Upper lobe of left lung (tissue), 6 donors: ENCODE results near the gene BMPR1B. TPM values are rescaled to one million over a fixed set of nuclear protein-coding genes. Genes with fewer than 3 reads are reported as not detected.

ENCODE experiments used
- ATAC-seq, 2 donors: fragments of 200-7000 bp; cut with Tn5 transposase; one replicate each; pipeline ENCODE4 v1.9.1; 2022; ENCODE audit warnings: mild to moderate bottlenecking in 2 of 2, moderate library complexity in 2 of 2; ENCODE audit not compliant: low FRiP score in 2 of 2
- DNase-seq, 2 donors: peaks; one replicate each; pipeline ENCODE4 v3.0.0-alpha.2; 2019 to 2020
- H3K27ac ChIP-seq, 4 donors: fragments of 200-600 bp; sonication (generic); one replicate each; pipeline ENCODE4 v1.5.1; 2016 to 2019
- H3K27me3 ChIP-seq, 4 donors: fragments of 200-600 bp; sonication (generic); one replicate each; pipeline ENCODE4 v1.5.1; 2017 to 2019
- H3K36me3 ChIP-seq, 4 donors: fragments of 200-600 bp; sonication (generic); one replicate each; pipeline ENCODE4 v1.5.1; 2016 to 2019
- H3K4me1 ChIP-seq, 4 donors: fragments of 200-600 bp; sonication (generic); one replicate each; pipeline ENCODE4 v1.5.1; 2018 to 2019
- H3K4me3 ChIP-seq, 4 donors: fragments of 200-600 bp; sonication (generic); one replicate each; pipeline ENCODE4 v1.5.1; 2017 to 2019; ENCODE audit warnings: mild to moderate bottlenecking in 2 of 4, moderate library complexity in 1 of 4
- H3K9me3 ChIP-seq, 4 donors: fragments of 200-600 bp; sonication (generic); one replicate each; pipeline ENCODE4 v1.5.1; 2018 to 2019
- EP300 ChIP-seq, 4 donors: sonication (generic); formaldehyde crosslinking; IDR thresholded peaks; one replicate each; pipeline ENCODE4 v1.5.1; 2017; ENCODE audit warnings: antibody characterized with exemption in 4 of 4, control low read depth in 2 of 4
- POLR2A ChIP-seq, 4 donors: fragments of 450-650 bp; IDR thresholded peaks; one replicate each; pipeline ENCODE4 v1.5.1; 2016 to 2017; ENCODE audit warnings: antibody characterized with exemption in 4 of 4, mild to moderate bottlenecking in 2 of 4
- POLR2AphosphoS5 ChIP-seq, 2 donors: sonication (generic); formaldehyde crosslinking; IDR thresholded peaks; one replicate each; pipeline ENCODE4 v1.5.1; 2017; ENCODE audit warnings: antibody characterized with exemption in 2 of 2
- WGBS, 2 donors: methylation state at CpG; one replicate each; pipeline ENCODE4 v1.1.5; 2017 to 2018; 5-methylcytosine and 5-hydroxymethylcytosine counted together
- total RNA-seq, 6 donors: library from RNA; depleted of rRNA in 4 of 6; stranded (reverse); fragments of >200 nt in 4 of 6; gene quantifications; one replicate each; pipeline versions ENCODE4 v1.1.0 to v1.2.1, GENCODE V29; 2016 to 2021
- TF ChIP-seq, protein P1 (sequence below), 6 experiments: fragments of 450-650 bp in 4 of 6; fragments of 200-600 bp in 2 of 6; sonication (generic) in 2 of 6; IDR thresholded peaks; one replicate each; pipeline ENCODE4 v1.5.1; 2016 to 2019; ENCODE audit warnings: antibody characterized with exemption in 6 of 6
- donor health status: DM: no; HTN: no; CAD: no; lungs with moderate emphysema.
- donor health status: DM: no; HTN: yes; CAD: no; lungs with severe emphysema.

The BMPR1B gene
- total RNA-seq, 6 donors from 2014 or later: 0.78 to 7.7 (median 3.5) TPM

DNA sequence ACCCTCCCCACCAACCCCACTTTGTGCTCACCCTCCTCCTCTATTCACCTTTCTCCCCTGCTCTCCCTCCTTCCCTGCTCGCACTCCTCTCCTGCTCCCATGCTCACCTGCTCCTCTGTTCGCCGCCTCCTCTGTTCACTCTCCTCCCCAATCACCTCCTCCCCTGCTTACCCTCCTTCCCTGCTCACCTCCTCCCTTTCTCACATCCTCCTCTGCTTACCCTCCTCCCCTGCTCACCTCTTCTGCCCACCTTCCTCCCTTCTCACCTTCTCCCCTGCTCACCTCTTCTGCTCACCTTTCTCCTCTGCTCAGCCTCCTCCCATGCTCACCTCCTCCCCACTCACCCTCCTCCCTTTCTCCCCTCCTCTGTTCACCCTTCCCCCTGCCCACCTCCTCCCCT is 433.8 kb downstream of the BMPR1B start:
- ATAC-seq (no peak), DNase-seq (no peak)
- H3K36me3 ChIP-seq: no peaks in the 10 kb centered on the region
- H3K27ac ChIP-seq: no peak overlapping the region
- no peaks in the 10 kb centered on the region for H3K9me3 ChIP-seq
- no peaks in the 10 kb centered on the region for H3K27me3 ChIP-seq
- H3K4me1 ChIP-seq: no peaks in the 10 kb centered on the region
- H3K4me3 ChIP-seq: no peak overlapping the region
- TF ChIP-seq POLR2A (IDR thresholded peaks at IDR 0.05): no peak
- TF ChIP-seq, protein P1, sequence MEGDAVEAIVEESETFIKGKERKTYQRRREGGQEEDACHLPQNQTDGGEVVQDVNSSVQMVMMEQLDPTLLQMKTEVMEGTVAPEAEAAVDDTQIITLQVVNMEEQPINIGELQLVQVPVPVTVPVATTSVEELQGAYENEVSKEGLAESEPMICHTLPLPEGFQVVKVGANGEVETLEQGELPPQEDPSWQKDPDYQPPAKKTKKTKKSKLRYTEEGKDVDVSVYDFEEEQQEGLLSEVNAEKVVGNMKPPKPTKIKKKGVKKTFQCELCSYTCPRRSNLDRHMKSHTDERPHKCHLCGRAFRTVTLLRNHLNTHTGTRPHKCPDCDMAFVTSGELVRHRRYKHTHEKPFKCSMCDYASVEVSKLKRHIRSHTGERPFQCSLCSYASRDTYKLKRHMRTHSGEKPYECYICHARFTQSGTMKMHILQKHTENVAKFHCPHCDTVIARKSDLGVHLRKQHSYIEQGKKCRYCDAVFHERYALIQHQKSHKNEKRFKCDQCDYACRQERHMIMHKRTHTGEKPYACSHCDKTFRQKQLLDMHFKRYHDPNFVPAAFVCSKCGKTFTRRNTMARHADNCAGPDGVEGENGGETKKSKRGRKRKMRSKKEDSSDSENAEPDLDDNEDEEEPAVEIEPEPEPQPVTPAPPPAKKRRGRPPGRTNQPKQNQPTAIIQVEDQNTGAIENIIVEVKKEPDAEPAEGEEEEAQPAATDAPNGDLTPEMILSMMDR (IDR thresholded peaks at IDR 0.05): no peak
- no peak for TF ChIP-seq POLR2AphosphoS5 (IDR thresholded peaks at IDR 0.05)
- TF ChIP-seq EP300 (IDR thresholded peaks at IDR 0.05): no peak
- WGBS, 2 donors: 86 to 92% methylated on average over 3 of the region's 3 CpGs

DNA sequence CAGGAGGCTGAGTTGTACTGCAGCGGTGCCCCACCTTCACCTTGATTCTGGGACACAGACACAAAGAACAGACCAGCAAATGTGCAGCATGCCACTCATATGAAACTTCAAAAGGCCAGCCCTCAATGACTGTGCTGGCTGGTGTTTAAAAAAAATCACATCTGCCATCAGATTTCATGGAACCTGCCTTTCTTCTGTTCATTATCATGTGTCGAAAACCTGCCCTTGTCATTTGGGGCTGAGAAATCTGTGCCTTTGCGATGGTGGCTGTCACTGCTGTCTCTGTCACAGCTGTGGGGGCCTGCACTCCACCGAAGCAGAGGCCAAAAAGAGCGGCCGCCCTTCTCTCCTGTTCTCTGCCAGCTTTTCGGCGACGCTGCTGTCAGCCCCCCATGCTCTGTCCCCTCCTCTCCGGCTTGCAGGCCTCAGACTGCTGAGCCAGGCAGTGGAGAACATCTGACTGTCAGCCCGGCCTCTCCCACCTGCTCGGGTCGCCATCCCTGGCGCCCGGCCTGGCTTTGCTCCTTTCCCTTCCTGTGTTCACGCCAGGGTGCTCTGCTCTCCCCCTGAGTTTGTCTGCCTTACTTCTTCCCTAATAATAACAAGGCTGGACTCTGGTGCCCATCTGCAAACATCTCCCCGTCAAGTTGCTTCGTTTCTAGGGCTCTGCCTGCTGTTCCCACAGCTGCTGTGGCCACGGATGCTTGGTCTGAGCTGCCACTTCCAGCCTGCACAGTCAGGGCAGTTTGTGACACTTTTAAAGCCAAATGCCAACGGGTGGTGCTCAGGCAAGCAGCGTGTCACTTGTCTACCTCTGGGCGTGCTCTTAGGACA is 435.9 kb downstream of the BMPR1B start:
- Histone ChIP-seq H3K27ac (no peak overlapping the region), H3K9me3 (no peaks in the 10 kb centered on the region), H3K4me1 (no peaks in the 10 kb centered on the region), H3K4me3 (no peak overlapping the region), H3K36me3 (no peaks in the 10 kb centered on the region), H3K27me3 (no peaks in the 10 kb centered on the region)
- 63 to 71% methylated on average over 20 to 22 of the region's 22 CpGs for WGBS, 2 donors
- DNase-seq (peak in 1 of 2 donors; percentile 50), ATAC-seq (no peak)
- no peak for TF ChIP-seq POLR2A (IDR thresholded peaks at IDR 0.05)
- TF ChIP-seq, protein P1 (IDR thresholded peaks at IDR 0.05): no peak
- TF ChIP-seq EP300 (IDR thresholded peaks at IDR 0.05): no peak
- no peak for TF ChIP-seq POLR2AphosphoS5 (IDR thresholded peaks at IDR 0.05)

DNA sequence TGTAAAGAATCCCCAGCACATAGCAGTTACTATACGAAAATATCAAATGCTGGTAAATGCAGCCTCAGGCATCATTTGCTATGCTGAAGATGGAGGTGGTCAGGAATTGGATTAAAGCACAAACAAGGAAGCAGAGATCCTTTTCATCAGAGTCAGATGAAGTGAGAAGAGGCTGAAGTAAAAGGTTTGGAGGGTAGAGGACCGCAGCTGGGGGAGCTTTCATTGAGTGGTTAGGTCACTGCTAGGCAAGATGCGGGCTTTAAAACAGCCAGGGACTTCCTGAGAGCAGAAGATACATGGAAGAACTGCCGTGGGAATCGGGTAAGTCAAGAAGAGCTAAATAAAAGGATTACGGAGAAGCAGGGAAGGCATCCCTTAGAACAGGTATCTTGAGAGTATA is 439.6 kb downstream of the BMPR1B start:
- Histone ChIP-seq H3K4me1 (no peaks in the 10 kb centered on the region), H3K36me3 (no peaks in the 10 kb centered on the region), H3K9me3 (no peaks in the 10 kb centered on the region), H3K27ac (no peak overlapping the region), H3K27me3 (no peaks in the 10 kb centered on the region), H3K4me3 (no peak overlapping the region)
- TF ChIP-seq POLR2A (IDR thresholded peaks at IDR 0.05) (no peak), EP300 (IDR thresholded peaks at IDR 0.05) (no peak), POLR2AphosphoS5 (IDR thresholded peaks at IDR 0.05) (no peak)
- TF ChIP-seq, protein P1 (IDR thresholded peaks at IDR 0.05): no peak
- no peak for DNase-seq
- no peak for ATAC-seq
- WGBS, 2 donors: 75 to 92% methylated on average over 6 of the region's 6 CpGs

DNA sequence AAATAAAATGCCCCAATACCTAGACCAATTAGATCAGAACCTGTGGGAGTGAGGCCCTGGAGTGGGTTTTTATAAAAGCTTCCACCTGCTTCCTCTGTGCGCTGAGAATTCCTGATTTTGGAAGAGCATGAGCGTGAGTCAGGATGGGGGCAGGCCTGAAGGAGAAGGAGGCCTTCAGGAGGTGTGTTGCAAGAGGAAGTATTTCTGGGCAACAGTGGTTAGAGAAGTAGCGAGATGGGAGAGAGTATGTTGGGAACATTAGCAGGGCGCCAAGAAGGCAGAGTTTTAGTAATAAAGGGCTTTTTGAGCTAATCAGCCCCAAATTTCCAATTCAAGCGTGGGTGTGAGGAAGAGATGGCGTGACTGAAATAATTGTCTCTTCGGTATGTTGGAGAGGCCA is 441.2 kb downstream of the BMPR1B start:
- DNase-seq (no peak), ATAC-seq (no peak)
- TF ChIP-seq EP300 (IDR thresholded peaks at IDR 0.05): no peak
- TF ChIP-seq POLR2AphosphoS5 (IDR thresholded peaks at IDR 0.05): no peak
- TF ChIP-seq, protein P1 (IDR thresholded peaks at IDR 0.05): no peak
- no peak for TF ChIP-seq POLR2A (IDR thresholded peaks at IDR 0.05)
- H3K27ac ChIP-seq: no peak overlapping the region
- no peaks in the 10 kb centered on the region for H3K9me3 ChIP-seq
- 77 to 79% methylated on average over 7 of the region's 7 CpGs for WGBS, 2 donors
- H3K4me3 ChIP-seq: no peak overlapping the region
- H3K27me3 ChIP-seq: no peaks in the 10 kb centered on the region
- no peaks in the 10 kb centered on the region for H3K36me3 ChIP-seq
- H3K4me1 ChIP-seq: no peaks in the 10 kb centered on the region
